Suppressor macrophage treated with lipopolysaccharide for 1 hour (primary cell): ENCODE data around the gene CIRBP.

Experiments
- DNase-seq, 3 donors: peaks; one replicate each; pipeline ENCODE4 v3.0.0-alpha.2; 2020 to 2022

CIRBP gene

DNA sequence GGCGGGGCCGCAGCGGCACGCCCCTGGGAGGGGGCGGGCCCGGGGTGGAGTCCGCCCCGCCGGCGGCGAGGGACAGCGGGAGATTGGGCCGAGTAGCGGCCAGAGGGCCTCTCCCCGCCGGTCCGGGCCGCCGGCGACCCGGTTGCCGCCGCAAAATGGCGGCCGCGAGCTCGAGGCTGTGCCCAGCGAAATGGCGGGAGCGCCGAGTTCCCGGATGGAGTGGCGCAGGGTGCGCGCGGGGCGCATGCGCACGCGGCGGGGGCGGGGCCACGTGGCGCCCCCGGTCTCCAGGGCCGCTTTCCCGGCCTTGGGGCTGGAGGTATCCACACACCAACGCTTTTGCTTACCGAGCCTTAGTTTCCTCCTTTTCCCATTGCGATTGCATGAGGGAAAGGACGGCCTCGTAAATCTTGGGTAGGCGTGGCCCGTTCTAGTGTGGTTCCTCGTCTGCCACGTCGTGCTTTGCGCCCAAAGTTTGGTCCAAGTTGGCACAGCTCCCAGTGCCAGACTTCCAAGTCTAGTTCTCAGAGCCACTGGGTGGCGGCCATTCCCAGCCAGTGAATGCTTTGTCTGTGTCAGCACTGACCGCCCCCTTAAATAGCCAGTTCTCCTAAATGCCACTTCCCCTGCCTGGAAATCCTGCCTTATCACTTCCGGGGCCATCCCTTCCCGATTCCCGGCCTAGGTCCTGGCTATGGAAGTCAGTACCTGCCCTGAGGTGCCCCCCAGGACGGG is 513 bp downstream of the CIRBP start:
- peak; percentile 91 to 96 (median 94) for DNase-seq

DNA sequence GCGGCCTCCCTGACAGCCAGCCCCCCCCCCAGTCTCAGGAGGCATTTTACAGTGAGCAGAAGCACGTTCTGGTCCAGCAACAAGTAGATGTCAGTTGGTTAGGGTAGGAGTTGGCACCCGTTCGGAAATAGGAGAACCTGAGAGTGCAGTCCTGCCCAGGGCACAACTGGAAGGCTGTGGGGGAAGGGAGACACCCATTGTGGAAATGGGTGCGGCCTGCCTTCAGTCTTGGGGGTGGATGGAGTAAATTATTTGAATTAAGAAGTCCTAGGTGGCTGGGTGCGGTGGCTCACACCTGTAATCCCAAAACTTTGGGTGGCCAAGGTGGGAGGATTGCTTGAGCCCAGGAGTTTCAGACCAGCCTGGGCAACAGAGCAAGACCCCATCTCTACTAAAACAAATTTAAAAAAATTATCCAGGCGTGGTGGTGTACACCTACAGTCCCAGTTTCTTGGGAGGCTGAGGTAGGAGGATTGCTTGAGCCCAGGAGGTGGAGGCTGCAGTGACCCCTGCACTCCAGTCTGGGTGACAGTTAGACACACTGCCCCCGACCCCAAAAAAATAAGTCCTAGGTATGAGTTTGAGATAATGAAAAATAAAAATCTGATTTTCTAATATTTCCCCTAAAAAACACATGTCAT is 1.2 kb downstream of the CIRBP start:
- peak in 1 of 3 donors; percentile 30 for DNase-seq

GRCh38 chr19:1270854-1271527 is 1.9 kb downstream of the CIRBP start:
- DNase-seq: no peak

DNA sequence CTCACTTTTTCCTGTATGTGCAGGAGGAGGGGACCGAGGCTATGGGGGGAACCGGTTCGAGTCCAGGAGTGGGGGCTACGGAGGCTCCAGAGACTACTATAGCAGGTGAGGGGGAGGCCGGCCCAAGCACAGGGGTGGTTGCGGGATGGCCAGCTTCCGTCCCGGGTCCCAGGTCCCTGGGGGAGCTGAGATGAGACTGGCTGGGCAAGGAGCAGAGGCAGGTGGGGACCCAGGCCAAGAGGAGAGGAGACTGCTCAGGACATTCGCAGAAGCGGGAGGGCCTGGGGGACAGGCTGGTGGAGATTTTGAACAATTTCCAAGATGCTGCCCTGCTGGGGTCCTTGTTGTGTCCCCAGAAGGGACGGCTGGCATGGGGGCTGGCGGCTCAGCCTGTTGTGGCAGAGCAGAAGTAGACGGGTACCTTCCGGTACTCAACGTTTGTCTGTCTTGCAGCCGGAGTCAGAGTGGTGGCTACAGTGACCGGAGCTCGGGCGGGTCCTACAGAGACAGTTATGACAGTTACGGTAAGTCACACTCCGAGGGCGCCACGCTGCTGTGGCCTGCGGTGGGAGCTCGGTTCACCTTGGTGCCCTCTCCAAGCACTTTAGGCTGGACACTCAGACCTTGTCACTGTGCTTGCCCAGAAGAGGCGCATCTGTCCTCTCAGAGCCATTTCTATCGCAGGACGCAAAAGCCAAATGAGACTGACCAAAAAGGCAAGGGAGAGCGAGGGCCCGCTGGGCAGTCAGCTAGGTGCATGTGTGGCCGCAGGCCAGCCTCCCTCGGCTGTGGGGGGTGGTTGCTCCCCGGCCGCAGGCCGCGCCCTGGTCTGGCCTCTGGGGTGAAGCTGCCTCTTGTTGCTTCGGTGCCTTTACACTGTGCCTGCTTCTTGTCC is 2.6 kb downstream of the CIRBP start:
- DNase-seq: no peak

- no peak for DNase-seq
Measured at GRCh38 chr19:1272423-1273262, 3.5 kb downstream of the CIRBP start.

- DNase-seq: peak in 1 of 3 donors; percentile 27
Measured at GRCh38 chr19:1273263-1274041, 4.3 kb downstream of the CIRBP start.

DNA sequence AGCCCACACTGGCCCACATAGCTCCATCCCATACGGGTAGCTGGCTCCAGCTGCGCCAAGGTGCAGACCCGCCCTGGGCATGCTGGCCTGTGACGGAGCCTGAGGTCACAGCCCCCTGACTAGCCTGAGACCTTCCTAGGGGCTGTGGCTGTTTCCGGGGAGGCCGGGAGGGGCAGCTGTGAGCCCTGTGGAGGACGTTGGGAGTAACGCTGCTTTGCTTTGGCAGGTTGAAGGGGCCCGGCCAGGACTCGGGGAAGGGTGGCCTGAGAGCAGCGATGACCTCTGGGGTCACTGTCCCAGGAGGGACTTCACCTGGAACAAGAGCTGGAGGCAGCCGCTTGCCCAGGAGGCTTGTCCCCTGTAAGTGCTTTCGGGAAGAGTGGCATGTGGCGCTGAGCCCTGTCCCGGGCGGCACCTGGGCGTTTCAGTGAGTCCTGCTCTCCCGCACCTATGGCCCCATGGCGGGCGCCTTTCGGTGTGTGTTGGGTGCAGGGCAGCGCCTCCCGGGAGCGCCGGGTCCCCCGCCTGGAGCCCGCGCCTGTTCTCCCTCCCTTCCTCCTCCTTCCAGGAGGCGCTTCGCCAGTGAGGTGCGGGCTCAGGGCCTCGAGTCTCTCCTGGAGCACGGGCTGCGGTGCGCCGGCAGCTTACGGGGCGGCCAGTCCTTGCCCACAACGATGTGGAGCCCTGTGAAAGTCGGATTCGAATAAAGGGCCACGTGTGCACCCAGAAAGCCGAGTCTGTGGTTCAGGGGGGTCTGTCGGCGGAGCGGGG is 5.1 kb downstream of the CIRBP start:
- no peak for DNase-seq

GRCh38 chr19:1274852-1275259 is 5.7 kb downstream of the CIRBP start:
- no peak for DNase-seq

DNA sequence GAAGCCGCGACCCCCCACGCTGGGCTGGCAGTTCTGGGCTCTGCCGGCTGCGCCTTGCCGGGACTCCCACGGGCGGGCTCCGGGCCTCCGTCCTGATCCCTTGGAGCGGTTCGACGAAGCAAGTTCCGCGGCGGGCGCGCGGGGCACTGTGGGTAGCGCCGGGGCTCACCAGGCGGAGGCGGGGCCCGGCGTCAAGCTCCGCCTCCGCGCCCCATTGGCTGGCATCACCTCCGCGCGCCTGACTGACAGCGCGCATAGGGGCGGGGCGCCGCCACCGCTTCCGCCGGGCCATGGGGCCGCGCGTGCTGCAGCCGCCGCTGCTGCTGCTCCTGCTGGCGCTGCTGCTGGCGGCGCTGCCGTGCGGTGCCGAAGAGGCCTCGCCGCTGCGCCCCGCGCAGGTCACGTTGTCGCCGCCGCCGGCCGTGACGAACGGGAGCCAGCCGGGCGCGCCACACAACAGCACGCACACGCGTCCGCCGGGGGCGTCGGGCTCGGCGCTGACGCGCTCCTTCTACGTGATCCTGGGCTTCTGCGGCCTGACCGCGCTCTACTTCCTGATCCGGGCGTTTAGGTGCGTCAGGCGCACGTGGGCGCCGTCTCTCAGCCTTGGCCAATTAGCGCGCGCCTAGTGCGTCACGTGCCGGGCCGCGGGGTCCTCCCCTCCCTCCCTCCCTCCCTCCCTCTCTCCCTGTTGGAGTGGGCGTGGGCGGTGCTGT is 6.3 kb downstream of the CIRBP start, which contains the start of gene FAM174C:
Gene FAM174C, plus strand, starts transcription at position 271 of the 716 bp plus-strand sequence. Its CDS starts 20 bp downstream, at position 291.
- DNase-seq: peak; percentile 98 to 99 (median 98)

GRCh38 chr19:1275976-1276627 is 7.0 kb downstream of the CIRBP start:
- no peak for DNase-seq

- DNase-seq: no peak
Measured at GRCh38 chr19:1276628-1277022, 7.5 kb downstream of the CIRBP start.

DNA sequence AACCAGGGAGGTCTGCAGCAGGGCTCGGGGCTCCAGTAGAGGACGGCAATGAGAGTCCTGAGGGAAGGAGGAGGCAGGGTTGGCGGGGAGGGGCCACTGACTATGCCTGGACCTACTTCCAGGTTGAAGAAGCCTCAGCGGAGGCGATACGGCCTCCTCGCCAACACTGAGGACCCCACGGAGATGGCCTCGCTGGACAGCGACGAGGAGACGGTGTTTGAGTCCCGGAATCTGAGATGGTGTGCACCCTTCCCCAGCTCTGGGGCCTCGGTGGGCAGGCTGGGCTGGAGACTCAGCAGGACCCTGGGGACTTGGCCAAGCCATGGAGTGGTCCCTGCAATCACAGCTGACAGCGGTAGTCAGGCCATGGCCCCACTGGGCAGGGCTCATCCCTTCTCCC is 7.9 kb downstream of the CIRBP start:
- DNase-seq: no peak

DNA sequence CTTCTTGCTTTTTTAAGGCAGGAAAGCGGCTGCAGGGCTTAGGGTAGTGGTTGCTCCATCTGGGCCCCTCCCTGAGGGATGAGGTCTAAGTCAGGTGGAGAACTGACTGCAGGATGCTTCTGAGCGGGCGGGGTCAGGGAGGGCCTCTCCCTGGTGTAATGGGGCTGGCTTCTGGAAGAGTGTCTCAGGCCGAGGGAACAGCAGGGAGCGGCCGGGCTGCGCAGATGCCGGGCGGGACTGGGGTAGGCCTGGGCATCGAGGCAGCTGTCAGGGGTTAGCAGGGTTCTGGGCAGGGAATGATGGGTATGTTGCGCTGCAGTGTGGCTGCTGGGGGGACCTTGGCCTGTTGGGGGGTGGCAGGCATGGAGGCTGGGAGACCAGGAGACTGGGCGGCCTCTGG is 8.9 kb downstream of the CIRBP start:
- DNase-seq: no peak

GRCh38 chr19:1278713-1279660 is 9.9 kb downstream of the CIRBP start:
- no peak for DNase-seq

GRCh38 chr19:1279782-1280341 is 10.7 kb downstream of the CIRBP start:
- DNase-seq: peak; percentile 86 to 90 (median 89)

GRCh38 chr19:1280636-1281568 is 11.8 kb downstream of the CIRBP start:
- DNase-seq: no peak
